GM23248 (cell line): ENCODE data around the gene DPP10.

Experiments used
- EZH2 ChIP-seq: fragments of 200-600 bp; sonication (generic); IDR thresholded peaks from 2 replicates; pipeline ENCODE4 v1.6.1; 2018; ENCODE audit warnings: antibody characterized with exemption, mild to moderate bottlenecking; ENCODE audit not compliant: insufficient read depth, poor library complexity, severe bottlenecking
- EZH2phosphoT487 ChIP-seq: fragments of 200-600 bp; sonication (generic); IDR thresholded peaks from 2 replicates; pipeline ENCODE4 v1.6.1; 2018; ENCODE audit warnings: antibody characterized with exemption, moderate library complexity, mild to moderate bottlenecking, low read depth; ENCODE audit not compliant: insufficient read depth

- TF ChIP-seq EZH2 (no peak), EZH2phosphoT487 (no peak)
Measured at GRCh38 chr2:115649731-115650130, 1207.3 kb downstream of the DPP10 start.
